Measurements from ENCODE around the gene RSPH6A. TPM values are rescaled to one million over a fixed set of nuclear protein-coding genes. Genes with fewer than 3 reads are reported as not detected.

The RSPH6A gene
- polyA plus RNA-seq, 1 donor (not counting 4 experiments of a cell fraction or from before 2014, with no cell fraction given), result not detected

GRCh38 chr19:45817725-45818301 lies 2.7 kb upstream of the RSPH6A start:
- DNase-seq (ENCODE audit: low read depth, low spot score), result no peak
- H3K9me1 ChIP-seq (ENCODE audit: control insufficient read depth, extremely low read depth, insufficient read depth, low read length), result peaks cover 2% of the 10 kb centered on the region
- no peak overlapping the region for H3K27ac ChIP-seq (ENCODE audit: control insufficient read depth, insufficient read depth, low read length)
- H3K4me3 ChIP-seq (ENCODE audit: control insufficient read depth in 2 of 3, extremely low read depth in 1 of 3, insufficient read depth in 2 of 3, low read depth in 1 of 3, low read length in 3 of 3), result no peak overlapping the region
- no peaks in the 10 kb centered on the region for H3K79me2 ChIP-seq (ENCODE audit: control insufficient read depth, insufficient read depth, low read length)
- no peak overlapping the region for H3K4me2 ChIP-seq (ENCODE audit: control insufficient read depth, extremely low read depth, insufficient read depth, low read depth, low read length)
- dilution Hi-C loops (cut with MboI; ENCODE audit: extremely low pct_ligation_motif_present, low sequenced_read_pairs), result no loop called here
- H3K36me3 ChIP-seq (ENCODE audit: control insufficient read depth in 2 of 2, extremely low read depth in 1 of 2, insufficient read depth in 2 of 2, low read length in 2 of 2), result peaks cover 4 to 14% of the 10 kb centered on the region in 2 experiments
- H3K9me3 ChIP-seq (ENCODE audit: control insufficient read depth, low read depth, low read length), result no peaks in the 10 kb centered on the region
- H3K9ac ChIP-seq (ENCODE audit: control insufficient read depth, extremely low read depth, insufficient read depth, low read length), result no peak overlapping the region
- peaks cover 20% of the 10 kb centered on the region for H3K4me1 ChIP-seq (ENCODE audit: control insufficient read depth, extremely low read depth, insufficient read depth, low read length)
- TF ChIP-seq EZH2 (IDR thresholded peaks at IDR 0.05; ENCODE audit: low read length), result no peak
- no peak for TF ChIP-seq CTCF (optimal IDR thresholded peaks at IDR 0.05 in 1 of 3, IDR thresholded peaks at IDR 0.05 in 1 of 3, conservative IDR thresholded peaks at IDR 0.05 in 1 of 3; ENCODE audit: extremely low read depth in 1 of 3, insufficient read depth in 2 of 3, low read length in 3 of 3)
- H2AFZ ChIP-seq (ENCODE audit: control insufficient read depth, low read length), result no peak overlapping the region
- peaks cover 2% of the 10 kb centered on the region for H4K20me1 ChIP-seq (ENCODE audit: control insufficient read depth, extremely low read depth, insufficient read depth, low read length)
- no peaks in the 10 kb centered on the region for H3K27me3 ChIP-seq (ENCODE audit: control insufficient read depth, extremely low read depth, insufficient read depth, low read length)
- FAIRE-seq, result no peak

GRCh38 chr19:45817010-45817724 lies 2.1 kb upstream of the RSPH6A start:
- Histone ChIP-seq H3K9ac (ENCODE audit: control insufficient read depth, extremely low read depth, insufficient read depth, low read length) (peak overlapping the region; percentile 7), H3K4me2 (ENCODE audit: control insufficient read depth, extremely low read depth, insufficient read depth, low read depth, low read length) (no peak overlapping the region)
- peak; percentile 69 for FAIRE-seq

More at GRCh38 chr19:45817010-45817724, 2.1 kb upstream of the RSPH6A start:
- peak; percentile 75 for DNase-seq (ENCODE audit: low read depth, low spot score)
- Histone ChIP-seq H3K27me3 (ENCODE audit: control insufficient read depth, extremely low read depth, insufficient read depth, low read length) (no peaks in the 10 kb centered on the region), H2AFZ (ENCODE audit: control insufficient read depth, low read length) (no peak overlapping the region), H3K36me3 (ENCODE audit: control insufficient read depth in 2 of 2, extremely low read depth in 1 of 2, insufficient read depth in 2 of 2, low read length in 2 of 2) (peaks cover 4 to 12% of the 10 kb centered on the region in 2 experiments), H3K9me3 (ENCODE audit: control insufficient read depth, low read depth, low read length) (no peaks in the 10 kb centered on the region), H3K4me1 (ENCODE audit: control insufficient read depth, extremely low read depth, insufficient read depth, low read length) (peaks cover 22% of the 10 kb centered on the region), H3K27ac (ENCODE audit: control insufficient read depth, insufficient read depth, low read length) (no peak overlapping the region), H3K79me2 (ENCODE audit: control insufficient read depth, insufficient read depth, low read length) (no peaks in the 10 kb centered on the region), H3K4me3 (ENCODE audit: control insufficient read depth in 2 of 3, extremely low read depth in 1 of 3, insufficient read depth in 2 of 3, low read depth in 1 of 3, low read length in 3 of 3) (no peak overlapping the region), H3K9me1 (ENCODE audit: control insufficient read depth, extremely low read depth, insufficient read depth, low read length) (no peaks in the 10 kb centered on the region), H4K20me1 (ENCODE audit: control insufficient read depth, extremely low read depth, insufficient read depth, low read length) (peaks cover 2% of the 10 kb centered on the region)
- TF ChIP-seq CTCF (optimal IDR thresholded peaks at IDR 0.05 in 1 of 3, IDR thresholded peaks at IDR 0.05 in 1 of 3, conservative IDR thresholded peaks at IDR 0.05 in 1 of 3; ENCODE audit: extremely low read depth in 1 of 3, insufficient read depth in 2 of 3, low read length in 3 of 3), result peak; percentile 97 to 100 (median 98)
- TF ChIP-seq EZH2 (IDR thresholded peaks at IDR 0.05; ENCODE audit: low read length), result no peak
- dilution Hi-C loops (cut with MboI; ENCODE audit: extremely low pct_ligation_motif_present, low sequenced_read_pairs), result no loop called here

Measured in keratinocyte (primary cell).